Activated T-cell treated with anti-CD3 and anti-CD28 coated beads for 4 hours (primary cell): ENCODE data around the gene MTHFD1L.

Experiments
- DNase-seq: peaks from one replicate; pipeline ENCODE4 v3.0.0-alpha.2; 2020

Gene MTHFD1L

DNA sequence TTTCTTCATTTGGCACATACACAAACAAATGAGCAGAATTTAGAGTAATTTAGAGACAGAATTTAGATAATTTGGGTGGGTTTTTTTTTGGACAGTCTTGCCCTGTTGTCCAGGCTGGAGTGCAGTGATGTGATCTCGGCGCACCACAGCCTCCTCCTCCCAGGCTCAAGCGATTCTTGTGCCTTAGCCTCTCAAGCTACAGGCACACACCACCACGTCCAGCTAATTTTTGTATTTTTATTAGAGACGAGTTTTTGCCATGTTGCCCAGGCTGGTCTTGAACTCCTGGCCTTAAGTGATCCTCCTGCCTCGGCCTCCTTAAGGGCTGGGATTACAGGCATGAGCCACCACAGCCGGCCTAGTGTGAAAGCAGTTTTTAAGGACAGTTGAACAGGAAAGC, 127.8 kb downstream of the MTHFD1L start:
- DNase-seq: no peak

DNA sequence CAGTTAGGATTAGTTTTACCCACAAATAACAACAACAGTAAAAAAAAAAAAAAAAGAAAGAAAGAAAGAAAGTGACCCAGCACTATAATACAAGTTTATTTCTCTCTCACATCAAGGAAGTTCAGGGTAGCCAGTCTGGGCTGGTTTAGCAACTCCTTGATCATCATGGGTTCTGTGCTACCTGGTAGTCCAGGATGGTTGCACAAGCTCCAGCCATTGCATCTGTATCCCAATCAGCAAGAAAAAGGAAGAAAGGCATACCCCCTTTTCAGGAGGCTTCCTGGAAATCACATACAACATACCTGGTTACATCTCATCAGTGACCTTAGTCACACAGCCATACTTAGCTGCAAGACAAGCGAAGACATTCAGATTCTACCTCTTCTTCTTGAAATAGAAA, 128.5 kb downstream of the MTHFD1L start:
- DNase-seq: no peak

DNA sequence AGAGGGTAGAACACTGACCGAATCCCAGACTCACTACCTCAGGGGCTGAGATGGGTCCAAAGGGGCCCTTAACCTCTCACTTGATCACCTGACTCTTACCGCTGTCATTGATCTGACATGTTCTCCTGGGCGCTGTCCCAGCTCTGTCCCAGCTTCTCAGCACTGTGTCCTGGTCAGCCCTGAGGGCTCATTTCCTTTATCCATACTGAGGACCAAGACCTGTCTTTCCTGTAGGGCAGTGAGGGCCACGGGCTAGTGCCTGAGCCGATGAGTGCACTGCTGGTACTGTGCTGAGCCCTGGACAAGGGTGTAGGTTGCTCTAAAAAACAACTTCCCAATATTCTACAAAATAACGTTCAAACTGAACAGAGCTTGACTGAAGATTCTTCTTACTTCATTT, 131.5 kb downstream of the MTHFD1L start:
- no peak for DNase-seq

DNA sequence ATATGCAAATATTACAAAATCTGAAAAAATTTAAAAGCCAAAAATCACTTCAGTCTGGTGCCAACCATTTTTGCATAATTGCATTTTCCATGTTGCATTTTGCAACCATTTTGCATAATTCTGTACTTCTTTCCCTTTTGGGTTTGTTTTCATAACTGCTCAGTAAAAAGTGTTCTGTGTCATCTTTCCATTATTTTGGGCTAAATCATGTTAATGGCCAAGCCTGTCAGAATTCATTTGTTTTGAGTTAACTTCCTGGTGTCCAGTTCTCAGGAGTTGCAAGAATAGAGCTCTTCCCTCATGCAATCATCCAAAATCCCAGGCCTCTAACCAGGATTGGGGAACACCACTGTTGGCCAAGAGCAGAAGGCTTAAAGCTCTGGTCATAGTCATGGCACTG, 133.6 kb downstream of the MTHFD1L start:
- no peak for DNase-seq

DNA sequence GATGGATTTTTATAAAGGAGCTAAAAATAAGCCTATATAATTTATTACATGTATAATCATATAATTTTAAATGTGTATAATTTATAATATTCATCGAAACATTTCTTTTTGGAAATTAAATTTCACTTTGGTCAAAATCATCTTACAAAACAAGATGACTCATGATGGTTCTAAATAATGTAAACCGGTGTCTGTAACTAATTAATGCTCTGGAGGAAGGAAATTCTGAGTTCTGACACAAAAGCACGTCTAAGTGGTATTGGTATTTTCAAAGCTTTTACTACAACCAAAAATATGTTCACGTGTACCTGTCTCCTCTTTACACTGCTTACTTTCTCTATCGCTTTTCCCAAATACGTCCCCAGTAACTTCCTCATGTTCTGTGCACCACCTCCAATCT, 134.1 kb downstream of the MTHFD1L start:
- DNase-seq: no peak

DNA sequence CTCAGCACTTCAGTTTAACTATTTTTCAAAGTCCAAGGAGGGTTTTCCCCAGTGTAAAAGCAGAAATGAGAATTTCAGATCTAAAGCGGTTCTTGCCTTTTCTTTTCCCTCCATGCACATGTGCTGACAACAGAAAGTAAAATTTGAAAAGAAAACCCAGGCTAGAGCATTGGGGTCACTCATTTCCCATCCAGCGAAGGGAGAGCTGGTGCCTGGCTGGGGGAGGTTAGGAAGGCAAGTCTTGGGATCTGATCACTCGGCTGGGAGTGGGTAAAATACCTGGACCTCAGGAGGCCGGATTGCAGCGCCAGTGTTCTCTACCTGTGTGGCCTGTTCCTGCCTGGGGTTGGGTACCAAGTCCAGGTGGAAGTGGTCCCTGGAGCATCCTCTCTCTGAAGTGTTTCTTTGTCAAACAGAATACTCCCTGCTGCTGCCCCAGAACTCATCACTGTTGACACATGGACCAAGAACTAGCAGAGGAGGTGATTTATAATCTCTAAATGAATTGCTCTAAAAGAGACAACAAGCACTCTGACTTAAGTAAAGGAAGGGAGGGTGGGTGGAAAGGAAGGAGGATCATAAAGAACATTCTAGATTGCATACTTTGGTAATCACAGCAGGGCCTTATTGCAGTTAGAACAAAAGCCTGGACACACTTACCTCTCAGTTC, 136.0 kb downstream of the MTHFD1L start:
- DNase-seq: no peak

DNA sequence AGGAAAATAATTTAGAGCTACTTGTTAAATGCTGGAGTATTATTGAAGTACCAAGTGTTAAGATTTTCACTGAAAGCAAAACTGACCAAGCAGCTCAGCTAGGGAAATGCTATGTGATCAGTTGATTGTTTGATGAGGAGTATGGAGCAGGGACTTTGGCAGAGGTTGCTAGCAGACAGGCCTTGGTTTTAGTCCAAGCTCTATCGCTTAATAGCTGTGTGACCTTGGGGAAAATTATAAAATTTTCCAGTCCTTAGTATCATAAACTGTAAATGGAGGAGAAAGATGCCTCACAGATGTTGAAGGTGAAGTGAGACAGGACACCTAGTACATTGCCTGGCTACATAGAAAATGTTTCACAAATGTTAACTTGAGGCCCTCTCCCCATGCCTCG, 136.6 kb downstream of the MTHFD1L start:
- DNase-seq: no peak

DNA sequence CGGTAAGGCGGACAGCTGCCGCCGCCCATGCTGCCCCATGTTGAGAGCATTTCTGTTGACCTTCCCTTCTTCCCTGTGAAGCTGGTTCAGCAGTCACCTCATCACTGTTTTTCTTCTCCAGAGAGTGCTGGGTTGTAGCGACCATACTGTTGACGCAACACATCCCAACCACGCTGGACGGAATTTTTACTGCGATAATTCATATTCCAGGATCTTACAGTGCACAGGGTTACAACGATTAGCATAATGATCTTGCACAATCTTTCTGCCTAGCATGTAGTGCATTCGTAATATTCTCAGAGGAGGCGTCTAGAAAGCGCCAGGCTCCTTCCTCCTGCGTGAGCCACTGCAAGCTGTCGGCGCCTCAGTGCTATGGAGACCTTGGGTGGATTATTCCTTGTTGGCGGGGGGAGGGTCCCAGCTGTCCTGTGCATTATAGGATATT, 137.0 kb downstream of the MTHFD1L start:
- no peak for DNase-seq

DNA sequence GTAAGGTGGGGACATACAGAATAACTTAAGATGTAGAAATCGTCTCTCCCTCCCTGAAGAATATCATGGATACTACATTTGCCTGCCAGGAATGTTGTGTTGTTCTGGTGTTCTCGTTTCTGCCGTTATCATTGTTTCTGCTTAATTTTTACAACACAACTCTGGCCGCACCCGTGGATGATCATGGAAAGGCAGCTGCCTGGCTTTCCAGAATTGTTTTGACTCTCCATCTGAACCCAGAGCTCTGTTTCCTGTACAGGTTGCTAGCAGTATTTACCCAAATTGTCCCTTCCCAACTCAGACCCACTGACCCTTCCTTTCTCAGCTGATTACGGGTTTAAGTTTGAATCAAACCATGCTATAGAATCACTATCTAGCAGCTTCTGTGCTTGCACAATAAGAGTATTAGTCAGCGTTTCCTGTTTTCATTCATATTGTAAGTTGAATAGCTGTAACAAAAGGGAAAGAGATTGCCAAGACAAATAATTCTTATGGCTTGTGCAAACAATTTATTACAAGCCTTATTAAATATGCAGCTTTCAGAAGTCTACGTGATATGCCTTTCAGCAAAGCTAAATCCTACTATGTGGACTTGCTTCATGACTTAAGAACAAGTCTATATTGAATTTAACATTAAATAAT, 139.0 kb downstream of the MTHFD1L start:
- DNase-seq: no peak

DNA sequence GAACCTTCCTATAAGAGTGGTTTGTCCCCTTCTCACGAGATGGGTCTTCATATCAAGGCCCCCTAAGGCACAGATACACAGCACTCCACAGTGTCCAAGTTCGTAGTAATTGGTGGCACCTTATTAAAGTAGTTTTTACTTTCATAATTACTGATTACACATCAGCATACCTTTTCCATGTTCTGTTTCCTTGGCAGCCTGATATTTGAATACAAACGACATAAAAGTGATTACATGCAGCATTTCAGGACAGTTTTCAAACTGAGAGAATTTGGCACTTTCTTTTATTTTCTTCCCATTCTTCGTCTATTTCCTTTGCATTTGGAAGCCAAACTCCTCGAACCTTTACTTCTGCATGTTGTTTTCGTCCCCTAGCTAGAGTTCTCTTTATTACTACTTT, 139.7 kb downstream of the MTHFD1L start:
- no peak for DNase-seq

DNA sequence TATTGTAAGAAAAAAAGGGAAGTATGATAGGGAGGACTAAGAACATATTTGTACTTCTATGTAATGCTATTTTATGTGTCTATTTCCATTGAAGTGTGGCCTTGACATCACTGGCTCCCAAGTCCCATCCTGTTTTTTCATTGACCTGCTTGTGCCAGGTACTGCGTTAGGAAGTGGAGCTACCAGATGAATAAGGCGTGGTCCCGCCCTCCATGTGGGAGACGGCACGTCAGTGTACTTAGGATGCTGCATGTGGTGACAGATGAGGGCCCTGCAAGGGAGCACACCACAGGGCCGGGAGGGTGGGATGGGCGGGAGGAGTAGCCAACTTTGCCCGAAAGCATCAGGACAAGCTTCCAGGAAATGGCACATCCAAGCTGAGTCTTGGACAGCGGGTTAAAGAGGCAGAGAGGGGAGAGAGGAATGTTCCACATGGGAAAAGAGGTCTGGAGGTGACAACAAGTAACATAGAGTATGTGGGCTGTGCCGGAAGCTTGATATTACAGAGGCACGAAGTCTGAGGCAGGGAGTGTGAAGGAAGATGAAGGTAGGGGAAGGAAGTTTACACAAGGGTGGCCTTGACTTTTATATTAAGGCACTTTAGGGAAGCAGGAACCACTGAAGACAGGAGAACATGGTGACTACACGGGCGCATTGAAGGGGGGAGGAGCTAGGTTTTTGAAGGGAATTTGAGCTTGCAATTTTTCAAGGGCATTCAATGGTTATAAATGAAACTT, 140.6 kb downstream of the MTHFD1L start:
- DNase-seq: no peak

DNA sequence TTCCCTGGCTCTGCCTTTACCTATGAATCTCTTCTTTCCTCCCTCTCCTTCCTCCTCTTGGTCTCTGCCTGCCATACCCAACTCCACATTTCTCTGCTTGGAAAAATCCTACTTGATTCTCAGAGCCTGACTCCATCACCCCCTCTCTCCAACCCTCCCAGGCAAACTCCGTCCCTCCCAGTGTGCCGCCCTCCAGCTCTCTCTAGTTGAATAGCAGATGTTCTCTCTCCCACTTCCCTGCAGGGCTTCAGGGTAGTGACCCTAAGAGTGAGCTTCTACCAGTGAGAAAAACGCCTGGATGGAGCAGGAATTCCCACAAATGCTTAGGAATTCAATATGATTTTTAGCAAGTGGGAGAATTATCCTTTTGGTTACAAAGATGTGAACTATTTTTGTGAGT, 141.6 kb downstream of the MTHFD1L start:
- no peak for DNase-seq

DNA sequence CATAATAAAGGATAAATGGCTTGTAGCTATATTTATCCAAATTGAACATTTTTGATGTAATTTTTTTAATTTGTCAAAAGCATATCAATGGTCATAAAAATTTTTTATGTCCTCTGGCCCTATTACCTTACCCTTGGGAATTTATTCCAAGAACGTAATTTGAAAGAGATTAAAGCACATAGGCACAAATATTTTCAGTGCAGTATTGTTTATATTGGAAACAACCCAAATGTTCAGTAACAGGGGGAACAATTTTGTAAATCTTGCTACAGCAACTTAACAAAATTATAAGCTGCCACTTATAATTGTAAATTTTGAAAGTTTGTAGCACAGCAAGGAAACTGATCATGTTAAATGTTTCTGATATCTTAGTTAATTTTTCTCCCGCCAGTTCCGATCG, 142.4 kb downstream of the MTHFD1L start:
- no peak for DNase-seq

DNA sequence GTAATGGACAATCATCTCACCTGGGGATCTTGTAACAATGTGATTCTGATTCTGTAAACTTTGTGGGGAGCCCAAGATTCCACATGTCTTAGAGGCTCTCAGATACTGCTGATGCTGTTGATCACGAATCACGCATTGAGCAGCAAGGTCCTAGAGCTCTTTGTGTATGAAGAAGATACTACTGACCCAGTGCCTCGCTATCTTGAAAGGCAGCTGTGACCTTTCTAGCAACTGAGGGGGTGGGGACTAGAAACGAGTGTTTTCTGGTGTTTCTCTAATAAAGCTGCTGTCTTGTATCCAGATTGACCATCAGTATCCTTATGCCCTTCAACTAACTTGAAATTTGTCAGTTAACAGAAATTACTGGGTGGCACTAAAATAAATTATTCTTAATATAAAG, 142.9 kb downstream of the MTHFD1L start:
- no peak for DNase-seq

DNA sequence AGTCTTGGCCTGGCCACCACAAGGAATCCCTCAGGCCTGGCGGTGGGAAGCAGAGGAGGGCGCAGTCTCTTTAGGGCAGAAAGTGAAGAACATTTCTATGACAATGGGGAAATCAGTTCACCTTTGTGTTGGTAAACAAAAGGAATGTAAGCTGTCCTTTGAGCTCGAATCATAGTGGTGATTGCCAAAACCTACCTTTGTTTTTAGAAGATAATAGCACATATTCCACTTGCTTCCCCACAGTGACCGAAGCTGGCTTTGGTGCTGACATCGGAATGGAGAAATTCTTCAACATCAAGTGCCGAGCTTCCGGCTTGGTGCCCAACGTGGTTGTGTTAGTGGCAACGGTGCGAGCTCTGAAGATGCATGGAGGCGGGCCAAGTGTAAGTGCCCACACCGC, 144.1 kb downstream of the MTHFD1L start:
- no peak for DNase-seq

DNA sequence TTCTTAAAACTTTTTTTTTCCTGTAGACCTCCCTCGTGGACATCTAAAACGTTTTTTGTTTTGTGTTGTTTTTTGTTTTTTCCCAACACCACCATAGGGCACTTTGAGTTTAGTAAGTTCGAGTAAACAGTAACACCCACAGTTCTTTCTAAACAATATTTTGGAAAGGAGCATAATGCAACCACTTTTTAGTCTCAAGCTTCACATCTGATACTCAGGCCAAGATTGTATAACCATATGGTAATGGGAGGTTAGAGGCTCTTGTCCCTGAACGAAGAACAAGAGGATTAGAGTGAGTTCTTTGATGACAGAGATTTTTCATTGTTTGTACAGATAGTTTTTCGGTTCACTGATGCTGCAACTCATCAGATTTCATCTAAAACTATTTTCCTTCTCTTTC, 144.6 kb downstream of the MTHFD1L start:
- no peak for DNase-seq

DNA sequence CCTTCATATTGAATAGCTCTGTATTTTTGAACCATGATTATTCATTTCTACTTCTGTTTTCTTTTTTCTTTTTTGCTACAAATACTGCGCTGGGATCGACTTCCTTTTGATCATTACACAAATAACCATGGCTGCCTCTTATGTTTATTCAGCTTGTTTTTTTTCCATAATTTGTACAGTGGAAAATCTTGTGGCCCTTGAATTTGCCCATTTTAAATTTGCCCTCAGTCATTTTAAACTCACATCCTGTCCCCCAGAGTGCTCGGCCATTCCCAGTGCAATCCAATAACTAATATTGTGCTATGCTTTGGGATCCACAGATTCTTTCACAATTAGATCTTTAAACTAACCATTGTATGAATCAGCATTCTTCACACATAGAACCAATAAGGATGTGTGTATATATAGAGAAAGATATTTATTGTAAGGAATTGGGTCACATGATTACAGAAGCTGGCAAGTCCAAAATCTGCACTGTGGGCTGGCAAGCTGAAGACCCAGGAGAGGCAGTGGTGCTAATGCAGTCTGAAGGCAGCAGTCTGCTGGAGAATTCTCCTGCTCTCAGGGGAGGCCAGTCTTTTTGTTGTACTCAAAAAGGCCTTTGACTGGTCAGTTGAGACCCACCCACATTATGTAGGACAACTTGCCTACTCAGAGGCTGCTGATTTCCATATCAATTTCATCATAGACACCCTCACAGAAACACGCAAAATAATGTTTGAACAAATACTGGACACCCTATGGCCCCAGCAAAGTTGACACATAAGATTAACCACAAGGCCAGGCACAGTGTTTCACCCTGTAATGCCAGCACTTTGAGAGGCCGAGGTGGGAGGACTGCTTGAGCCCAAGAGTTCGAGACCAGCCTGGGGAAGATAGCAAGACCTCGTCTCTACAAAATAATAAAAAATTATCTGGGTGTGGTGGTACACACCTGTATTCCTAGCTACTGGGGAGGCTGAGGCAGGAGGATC, 147.1 kb downstream of the MTHFD1L start:
- DNase-seq: no peak

DNA sequence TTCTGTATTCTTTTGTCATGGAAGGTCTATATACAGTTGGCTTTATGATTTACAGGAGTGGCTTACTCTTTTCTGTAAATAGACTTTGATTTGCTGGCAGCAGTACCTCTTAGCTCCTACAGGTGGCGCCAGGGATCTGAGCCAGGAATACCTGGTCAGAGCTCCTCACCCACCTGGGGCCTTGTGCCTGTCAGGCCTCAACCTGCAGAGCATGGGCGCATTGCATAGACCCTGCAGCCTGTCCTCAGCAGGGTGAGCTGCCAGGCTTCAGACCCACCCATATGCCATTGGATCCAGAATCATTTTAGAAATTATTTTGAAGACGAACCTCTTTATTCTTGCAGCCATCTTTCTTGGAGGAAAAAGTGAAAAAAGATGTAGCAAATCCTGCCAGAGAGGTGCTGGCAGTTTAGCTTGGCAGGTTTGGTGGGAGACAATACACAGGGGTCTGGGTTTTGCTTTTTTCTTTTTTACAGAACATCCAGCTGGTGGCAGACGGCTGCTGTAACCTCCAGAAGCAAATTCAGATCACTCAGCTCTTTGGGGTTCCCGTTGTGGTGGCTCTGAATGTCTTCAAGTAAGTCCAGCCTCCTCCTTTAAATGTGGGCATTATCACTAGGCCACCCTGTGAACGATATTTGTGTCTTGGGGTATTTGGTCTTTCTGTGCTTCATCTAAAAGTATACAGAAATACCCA, 149.1 kb downstream of the MTHFD1L start:
- peak; percentile 48 for DNase-seq

DNA sequence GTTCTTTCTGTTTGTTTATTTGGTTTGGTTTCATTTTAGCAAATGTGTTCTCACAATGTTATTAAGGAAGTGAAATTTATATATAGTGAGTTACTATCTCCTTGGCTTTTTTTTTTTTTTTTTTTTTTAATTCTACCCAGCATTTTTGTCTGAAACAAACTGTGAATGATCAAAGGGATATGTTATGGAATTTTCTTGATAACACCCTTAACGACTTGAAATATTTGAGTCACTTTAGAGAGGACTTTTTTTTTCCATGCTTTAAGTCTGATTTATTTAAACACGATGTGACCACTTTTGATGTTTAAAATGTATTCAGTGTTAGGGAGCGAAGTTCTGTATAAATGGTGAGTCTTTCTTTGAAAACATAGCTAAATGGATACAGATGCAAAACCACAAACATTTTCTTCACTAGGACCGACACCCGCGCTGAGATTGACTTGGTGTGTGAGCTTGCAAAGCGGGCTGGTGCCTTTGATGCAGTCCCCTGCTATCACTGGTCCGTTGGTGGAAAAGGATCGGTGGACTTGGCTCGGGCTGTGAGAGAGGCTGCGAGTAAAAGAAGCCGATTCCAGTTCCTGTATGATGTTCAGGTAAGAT, 149.7 kb downstream of the MTHFD1L start:
- no peak for DNase-seq

DNA sequence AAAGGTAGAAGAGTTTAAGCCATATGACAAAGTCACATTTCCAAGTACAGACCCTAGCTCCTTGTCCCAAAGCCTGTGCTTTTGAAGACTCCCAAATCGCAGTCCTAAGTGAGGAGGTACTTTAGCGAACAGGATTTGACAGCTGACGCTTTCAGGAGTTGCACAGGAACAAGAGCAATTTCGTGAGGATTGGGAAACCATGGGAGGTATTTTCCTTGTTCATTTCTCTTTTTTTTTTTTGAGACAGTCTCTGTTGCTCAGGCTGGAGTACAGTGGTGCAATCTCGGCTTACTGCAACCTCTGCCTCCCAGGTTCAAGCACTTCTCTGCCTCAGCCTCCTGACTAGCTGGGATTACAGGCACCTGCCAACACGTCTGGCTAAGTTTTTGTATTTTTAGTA, 150.6 kb downstream of the MTHFD1L start:
- DNase-seq: no peak

DNA sequence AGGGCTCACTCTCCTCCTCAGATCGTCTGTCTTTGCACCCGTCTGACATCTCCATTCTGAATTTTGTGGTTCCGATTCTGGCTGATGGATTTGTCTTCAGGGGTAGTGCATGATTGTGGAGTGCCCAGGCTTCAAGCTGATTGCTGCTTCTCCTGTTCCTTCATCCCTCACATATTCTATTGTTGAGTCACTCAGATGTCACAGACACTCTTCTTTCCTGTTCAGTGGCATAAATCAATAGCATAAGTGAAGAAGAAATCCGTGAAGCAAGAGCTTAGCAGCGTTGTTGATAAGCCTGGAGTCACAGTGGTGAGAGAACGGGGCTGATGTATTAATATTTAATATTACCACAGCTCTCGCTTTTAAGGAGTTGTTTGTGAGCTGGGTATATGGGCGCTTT, 152.5 kb downstream of the MTHFD1L start:
- no peak for DNase-seq
